Pancreas (tissue), 10 donors: ENCODE measurements around the gene LRG1. TPM values are rescaled to one million over a fixed set of nuclear protein-coding genes. Genes with fewer than 3 reads are reported as not detected.

Experiments
- ATAC-seq, 4 donors: fragments of 200-7000 bp; cut with Tn5 transposase; one replicate each; pipeline versions ENCODE4 v1.8.0 to v1.9.1; 2020; ENCODE audit warnings: mild to moderate bottlenecking in 4 of 4, moderate library complexity in 4 of 4
- DNase-seq, 6 donors: peaks; one replicate each; pipeline ENCODE4 v3.0.0-alpha.2; 2020
- FAIRE-seq: peaks from 2 replicates; lab custom pipeline; 2012; peaks lifted over from hg19 to GRCh38; lab: Jason Lieb, UNC
- H3K27ac ChIP-seq, 4 donors: fragments of 200-600 bp; sonication (generic); 1 replicate in 3 of 4; 2 replicates in 1 of 4; pipeline versions ENCODE4 v1.5.0 to v1.8.0; 2020
- H3K27me3 ChIP-seq, 4 donors: fragments of 200-600 bp; one replicate each; pipeline ENCODE4 v1.8.0; 2021
- H3K36me3 ChIP-seq, 3 donors: fragments of 200-600 bp; sonication (generic) in 1 of 3; one replicate each; pipeline versions ENCODE4 v1.5.0 to v1.8.0; 2020 to 2021
- H3K4me1 ChIP-seq, 3 donors: fragments of 200-600 bp; one replicate each; pipeline ENCODE4 v1.8.0; 2021
- H3K4me3 ChIP-seq, 4 donors: fragments of 200-600 bp; sonication (generic) in 2 of 4; one replicate each; pipeline versions ENCODE4 v1.5.0 to v1.8.0; 2020 to 2021
- H3K9me3 ChIP-seq, 4 donors: fragments of 200-600 bp; one replicate each; pipeline ENCODE4 v1.8.0; 2021
- CTCF ChIP-seq, 4 donors: fragments of 200-600 bp; sonication (generic) in 3 of 4; IDR thresholded peaks; one replicate each; pipeline versions ENCODE4 v1.5.0 to v1.8.0; 2021; ENCODE audit warnings: antibody characterized with exemption in 4 of 4
- WGBS, 2 donors: extraction: QIAGEN DNeasy Blood & Tissue Kit; methylation state at CpG; one replicate each; pipeline ENCODE4 v1.1.7; 2013; 5-methylcytosine and 5-hydroxymethylcytosine counted together
- intact Hi-C, 3 donors: fragments of 100-400 bp; cut with DNase I; formaldehyde crosslinking; loops; one replicate each; pipeline versions ENCODE4 v1.11.1 to v1.14.2; 2022
- polyA plus RNA-seq, 2 donors: library from polyadenylated mRNA; stranded (reverse); fragments of 200-250 nt; gene quantifications; one replicate each; pipeline ENCODE4 v1.2.3, GENCODE V29; 2013
- total RNA-seq, 6 donors: library from RNA; stranded (reverse); fragmentation: NEBNext Ultra II Directional in 4 of 6; extraction: Animal tissue kit (Norgen Biotek cat#: 25700) in 4 of 6; gene quantifications; one replicate each; pipeline versions ENCODE4 v1.2.1 to v1.2.4, GENCODE V29; 2021 to 2023
- donor health status: healthy with polysubstance abuse.
- donor health status: DM: no; HTN: no; CAD: no; lungs with moderate emphysema.
- donor health status: DM: no; HTN: no; CAD: no.
- donor health status: control.
- donor health status: control.
- donor health status: Bipolar disorder and iron deficiency.
- donor health status: DM: yes; HTN: yes; CAD: no.
- donor health status: DM: no; HTN: no; CAD: no.
- donor health status: DM: no; HTN: no; CAD: no.
- donor health status: DM: yes; HTN: yes; CAD: no.

Gene LRG1
- total and polyA plus RNA-seq, 8 donors: 7.9 to 53.6 (median 18.7) TPM

DNA sequence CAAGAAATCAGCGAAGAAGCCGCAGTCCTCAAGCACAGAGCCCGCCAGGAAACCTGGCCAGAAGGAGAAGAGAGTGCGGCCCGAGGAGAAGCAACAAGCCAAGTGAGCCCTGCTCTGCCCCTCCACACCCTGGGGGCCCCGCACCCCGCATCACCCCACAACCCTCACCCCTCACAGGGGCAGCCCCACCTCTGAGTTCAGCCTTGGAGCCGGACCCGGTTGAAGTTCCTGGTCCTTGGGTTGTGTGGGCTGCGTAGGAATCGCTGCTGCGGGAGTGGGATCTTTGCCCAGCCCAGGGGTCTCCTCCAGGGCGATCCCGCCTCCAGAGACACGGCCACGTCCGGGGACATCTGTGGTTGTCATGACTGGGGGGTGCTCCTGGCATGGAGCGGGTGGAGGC, 43.5 kb downstream of the LRG1 start:
- no peak for FAIRE-seq
- no peaks in the 10 kb centered on the region for H3K9me3 ChIP-seq
- intact Hi-C loops: no loop called here
- whole genome bisulfite sequencing, 2 donors: 87 to 88% methylated on average over 17 to 18 of the region's 18 CpGs
- no peak overlapping the region for H3K4me3 ChIP-seq
- no peak overlapping the region for H3K27ac ChIP-seq
- no peaks in the 10 kb centered on the region for H3K4me1 ChIP-seq
- peak in 3 of 6 donors; percentile 7 to 54 (median 44) for DNase-seq
- TF ChIP-seq CTCF (IDR thresholded peaks at IDR 0.05): no peak
- ATAC-seq: no peak
- peaks cover 4 to 33% (median 16%) of the 10 kb centered on the region in 3 donors for H3K36me3 ChIP-seq
- no peaks in the 10 kb centered on the region for H3K27me3 ChIP-seq

GRCh38 chr19:4495471-4495870, 44.4 kb downstream of the LRG1 start:
- Histone ChIP-seq H3K27me3 (no peaks in the 10 kb centered on the region), H3K27ac (no peak overlapping the region), H3K4me3 (no peak overlapping the region), H3K4me1 (no peaks in the 10 kb centered on the region), H3K36me3 (peaks cover 4 to 33% (median 16%) of the 10 kb centered on the region in 3 donors), H3K9me3 (no peaks in the 10 kb centered on the region)
- WGBS, 2 donors: 81 to 88% methylated on average over 12 of the region's 12 CpGs
- FAIRE-seq (no peak), ATAC-seq (peak in 2 of 4 donors; percentile 38 to 50), DNase-seq (peak in 4 of 6 donors; percentile 12 to 66 (median 39))
- no peak for TF ChIP-seq CTCF (IDR thresholded peaks at IDR 0.05)
- intact Hi-C loops: no loop called here

GRCh38 chr19:4494691-4495064, 45.2 kb downstream of the LRG1 start:
- no peak for ATAC-seq
- H3K4me3 ChIP-seq: no peak overlapping the region
- no peak for TF ChIP-seq CTCF (IDR thresholded peaks at IDR 0.05)
- FAIRE-seq: no peak
- intact Hi-C loops: no loop called here
- H3K27ac ChIP-seq: no peak overlapping the region
- peaks cover 4 to 33% (median 16%) of the 10 kb centered on the region in 3 donors for H3K36me3 ChIP-seq
- whole genome bisulfite sequencing, 2 donors: 96% methylated on average over 8 of the region's 8 CpGs
- no peaks in the 10 kb centered on the region for H3K9me3 ChIP-seq
- DNase-seq: no peak
- H3K4me1 ChIP-seq: no peaks in the 10 kb centered on the region
- no peaks in the 10 kb centered on the region for H3K27me3 ChIP-seq

- Histone ChIP-seq H3K27ac (no peak overlapping the region), H3K36me3 (peaks cover 4 to 33% (median 16%) of the 10 kb centered on the region in 3 donors), H3K9me3 (no peaks in the 10 kb centered on the region), H3K27me3 (no peaks in the 10 kb centered on the region), H3K4me3 (no peak overlapping the region), H3K4me1 (no peaks in the 10 kb centered on the region)
- intact Hi-C loops: no loop called here
- FAIRE-seq: no peak
- no peak for TF ChIP-seq CTCF (IDR thresholded peaks at IDR 0.05)
- WGBS, 2 donors: 95 to 96% methylated on average over 47 to 61 of the region's 61 CpGs
- no peak for ATAC-seq
- peak in 3 of 6 donors; percentile 22 to 65 (median 51) for DNase-seq
These were observed 45.7 kb downstream of the LRG1 start for GRCh38 chr19:4493929-4494690.
